Spleen (tissue), 11 donors: ENCODE results near the gene SMC6. TPM values are rescaled to one million over a fixed set of nuclear protein-coding genes. Genes with fewer than 3 reads are reported as not detected.

Experiments
- DNase-seq: peaks from one replicate; pipeline ENCODE4 v3.0.0-alpha.2; 2020
- H3K27ac ChIP-seq, 8 donors: fragments of 200-600 bp; sonication (generic) in 7 of 8; 1 replicate in 4 of 8; 2 replicates in 4 of 8; pipeline versions ENCODE4 v1.5.0 to v1.8.0; 2016 to 2021; ENCODE audit warnings: inconsistent platforms in 4 of 8, mild to moderate bottlenecking in 4 of 8, moderate library complexity in 1 of 8
- H3K27me3 ChIP-seq, 7 donors: fragments of 200-600 bp; sonication (generic) in 6 of 7; replicated peaks in 1 of 7; 1 replicate in 4 of 7; 2 replicates in 3 of 7; pipeline versions ENCODE4 v1.5.0 to v1.8.0; 2016 to 2021; ENCODE audit warnings: inconsistent platforms in 3 of 7, mild to moderate bottlenecking in 1 of 7
- H3K36me3 ChIP-seq, 6 donors: fragments of 200-600 bp; sonication (generic) in 5 of 6; 1 replicate in 4 of 6; 2 replicates in 2 of 6; pipeline versions ENCODE4 v1.5.0 to v1.8.0; 2016 to 2021; ENCODE audit warnings: inconsistent platforms in 2 of 6
- H3K4me1 ChIP-seq, 6 donors: fragments of 200-600 bp; sonication (generic) in 5 of 6; 1 replicate in 3 of 6; 2 replicates in 3 of 6; pipeline versions ENCODE4 v1.5.0 to v1.8.0; 2016 to 2021; ENCODE audit warnings: inconsistent platforms in 3 of 6
- H3K4me3 ChIP-seq, 8 donors: fragments of 200-600 bp; sonication (generic) in 7 of 8; 1 replicate in 4 of 8; 2 replicates in 4 of 8; pipeline versions ENCODE4 v1.5.0 to v1.8.0; 2016 to 2021; ENCODE audit warnings: inconsistent platforms in 4 of 8, mild to moderate bottlenecking in 4 of 8, moderate library complexity in 2 of 8
- H3K9me3 ChIP-seq, 8 donors: fragments of 200-600 bp; sonication (generic) in 7 of 8; 1 replicate in 4 of 8; 2 replicates in 4 of 8; pipeline versions ENCODE4 v1.5.0 to v1.8.0; 2016 to 2021; ENCODE audit warnings: inconsistent platforms in 4 of 8
- CTCF ChIP-seq, 11 experiments: fragments of 200-600 bp in 7 of 11; fragments of 450-650 bp in 4 of 11; sonication (generic) in 4 of 11; IDR thresholded peaks in 8 of 11; conservative IDR thresholded peaks in 3 of 11; 1 replicate in 7 of 11; 2 replicates in 4 of 11; pipeline versions ENCODE4 v1.4.0 to v1.8.0; 2016 to 2021; ENCODE audit warnings: antibody characterized with exemption in 11 of 11, inconsistent platforms in 4 of 11, mild to moderate bottlenecking in 1 of 11
- POLR2A ChIP-seq, 3 donors: fragments of 450-650 bp; IDR thresholded peaks; one replicate each; pipeline ENCODE4 v1.5.1; 2017; ENCODE audit warnings: antibody characterized with exemption in 3 of 3, mild to moderate bottlenecking in 1 of 3
- POLR2AphosphoS5 ChIP-seq, 3 donors: sonication (generic); formaldehyde crosslinking; IDR thresholded peaks; one replicate each; pipeline ENCODE4 v1.5.1; 2017; ENCODE audit warnings: antibody characterized with exemption in 3 of 3
- WGBS, 5 donors: extraction: QIAGEN DNeasy Blood & Tissue Kit in 3 of 5; methylation state at CpG; one replicate each; pipeline versions ENCODE4 v1.1.5 to v1.1.7; 2013 to 2018; 5-methylcytosine and 5-hydroxymethylcytosine counted together
- intact Hi-C: fragments of 100-400 bp; cut with DNase I; formaldehyde crosslinking; loops from one replicate; pipeline ENCODE4 v1.15.0; 2023; ENCODE audit warnings: low total_unique reads
- polyA plus RNA-seq, 3 donors: library from polyadenylated mRNA; stranded (reverse); fragments of 200-250 nt; gene quantifications; one replicate each; pipeline ENCODE4 v1.2.1, GENCODE V29; 2013
- total RNA-seq, 7 donors: library from RNA; depleted of rRNA in 3 of 7; stranded (reverse); fragments of >200 nt in 3 of 7; fragmentation: NEBNext Ultra II Directional in 4 of 7; extraction: Animal tissue kit (Norgen Biotek cat#: 25700) in 4 of 7; gene quantifications; one replicate each; pipeline versions ENCODE4 v1.1.0 to v1.2.1, GENCODE V29; 2016 to 2021
- donor health status: healthy with polysubstance abuse.
- donor health status: DM: no; HTN: no; CAD: no; lungs with moderate emphysema.
- donor health status: DM: no; HTN: no; CAD: no.
- donor health status: Bipolar disorder and iron deficiency.
- donor health status: healthy.
- donor health status: DM: no; HTN: no; CAD: no.
- donor health status: DM: yes; HTN: yes; CAD: no.

The SMC6 gene
- total and polyA plus RNA-seq, 10 donors: 17.6 to 44.8 (median 29.0) TPM

DNA sequence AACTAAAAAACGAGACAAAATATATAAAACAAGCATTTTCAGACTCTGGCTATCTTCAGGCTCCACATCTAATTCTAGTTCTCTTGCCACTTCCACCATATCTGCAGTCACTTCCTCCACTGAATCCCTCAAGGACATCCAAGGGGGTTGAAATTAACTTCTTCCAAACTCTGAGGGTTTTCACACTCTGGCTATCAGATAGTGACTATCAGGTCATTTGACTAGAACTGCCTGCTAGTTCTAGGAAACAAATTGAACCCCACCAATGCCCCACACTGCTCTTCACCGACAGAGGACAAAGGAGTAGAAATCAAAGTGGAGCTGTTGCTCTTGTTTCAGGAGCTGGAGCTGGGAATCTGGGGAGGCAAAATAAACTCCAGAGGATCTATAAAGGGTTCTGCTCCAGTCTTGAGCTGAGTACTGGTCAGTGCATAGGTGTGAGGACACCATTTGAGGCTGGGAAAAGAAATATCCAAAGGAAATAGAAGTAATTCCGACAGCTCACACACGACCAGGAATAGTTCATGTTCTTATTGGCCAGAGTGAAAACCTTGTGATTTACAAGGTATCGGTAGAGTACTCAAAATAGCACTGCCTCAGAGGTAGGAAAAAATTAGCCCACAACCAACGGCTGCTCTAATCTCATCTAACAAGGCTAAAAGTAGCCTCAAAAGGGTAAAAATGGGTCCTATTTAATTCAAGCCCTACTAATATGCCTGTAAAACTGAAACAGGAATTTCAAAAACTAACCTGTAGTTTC, 71.3 kb downstream of the SMC6 start:
- TF ChIP-seq POLR2AphosphoS5 (IDR thresholded peaks at IDR 0.05) (no peak), POLR2A (IDR thresholded peaks at IDR 0.05) (no peak), CTCF (IDR thresholded peaks at IDR 0.05 in 8 of 11, conservative IDR thresholded peaks at IDR 0.05 in 3 of 11) (no peak)
- intact Hi-C loops: no loop called here
- no peak for DNase-seq
- Histone ChIP-seq H3K4me1 (no peaks in the 10 kb centered on the region), H3K27ac (no peak overlapping the region), H3K4me3 (no peak overlapping the region), H3K9me3 (no peaks in the 10 kb centered on the region), H3K27me3 (no peaks in the 10 kb centered on the region), H3K36me3 (peaks cover 0 to 98% (median 54%) of the 10 kb centered on the region in 6 donors)
- WGBS, 5 donors: 84 to 87% (median 85%) methylated on average over 6 of the region's 6 CpGs

- Histone ChIP-seq H3K4me1 (no peaks in the 10 kb centered on the region), H3K27ac (no peak overlapping the region), H3K36me3 (peaks cover 0 to 100% (median 53%) of the 10 kb centered on the region in 6 donors), H3K27me3 (no peaks in the 10 kb centered on the region), H3K9me3 (no peaks in the 10 kb centered on the region), H3K4me3 (no peak overlapping the region)
- intact Hi-C loops: no loop called here
- no peak for TF ChIP-seq POLR2AphosphoS5 (IDR thresholded peaks at IDR 0.05)
- no peak for TF ChIP-seq CTCF (IDR thresholded peaks at IDR 0.05 in 8 of 11, conservative IDR thresholded peaks at IDR 0.05 in 3 of 11)
- no peak for TF ChIP-seq POLR2A (IDR thresholded peaks at IDR 0.05)
- 94 to 98% (median 97%) methylated on average over 3 of the region's 3 CpGs for WGBS, 5 donors
- no peak for DNase-seq
Observed at GRCh38 chr2:17680119-17680518, 73.5 kb downstream of the SMC6 start.

GRCh38 chr2:17674817-17675216, 78.8 kb downstream of the SMC6 start:
- no peak for DNase-seq
- TF ChIP-seq CTCF (IDR thresholded peaks at IDR 0.05 in 8 of 11, conservative IDR thresholded peaks at IDR 0.05 in 3 of 11) (no peak), POLR2A (IDR thresholded peaks at IDR 0.05) (no peak), POLR2AphosphoS5 (IDR thresholded peaks at IDR 0.05) (no peak)
- no peaks in the 10 kb centered on the region for H3K9me3 ChIP-seq
- H3K36me3 ChIP-seq: peaks cover 0 to 71% (median 33%) of the 10 kb centered on the region in 6 donors
- no peak overlapping the region for H3K27ac ChIP-seq
- no peaks in the 10 kb centered on the region for H3K4me1 ChIP-seq
- intact Hi-C loops: loop anchor here (10.0 kb wide), 1 partner anchor 900 kb away; no protein-coding TSS in a partner anchor
- H3K27me3 ChIP-seq: no peaks in the 10 kb centered on the region
- no peak overlapping the region for H3K4me3 ChIP-seq

DNA sequence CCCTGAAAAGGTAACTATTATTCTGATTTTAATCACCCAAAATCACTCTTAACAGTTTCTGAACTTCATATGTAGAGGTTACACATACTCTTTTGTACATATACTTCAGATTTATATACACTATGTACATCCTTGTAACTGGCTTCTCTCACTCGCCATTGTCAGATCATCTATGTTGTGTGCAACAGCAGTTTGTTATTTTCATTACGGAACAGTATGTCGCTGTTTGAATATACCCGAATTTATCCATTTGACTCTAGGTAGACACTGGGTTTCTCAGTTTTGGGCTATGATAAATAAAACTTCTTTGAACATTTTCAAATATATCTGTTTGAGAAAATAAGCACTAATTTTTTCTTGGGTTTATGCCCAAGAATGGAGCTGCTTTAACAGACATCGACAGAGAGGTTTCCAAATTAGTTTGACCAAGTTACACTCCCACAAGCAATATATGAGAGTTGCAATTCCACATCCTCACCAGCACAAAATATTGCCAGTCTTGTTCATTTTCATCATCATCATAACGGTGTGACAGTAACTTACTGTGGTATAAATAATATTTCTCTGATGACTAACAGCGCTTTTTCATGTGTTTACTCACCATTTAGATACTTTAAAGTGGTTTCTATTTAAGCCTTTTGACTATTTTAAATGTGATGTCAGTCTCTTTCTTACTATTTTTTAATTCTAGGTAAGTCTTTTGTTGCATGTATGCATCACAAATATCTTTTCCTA, 80.9 kb downstream of the SMC6 start:
- DNase-seq: no peak
- Histone ChIP-seq H3K9me3 (no peaks in the 10 kb centered on the region), H3K27me3 (no peaks in the 10 kb centered on the region), H3K4me3 (no peak overlapping the region), H3K27ac (no peak overlapping the region), H3K4me1 (no peaks in the 10 kb centered on the region), H3K36me3 (peaks cover 0 to 71% (median 42%) of the 10 kb centered on the region in 6 donors)
- 78 to 84% (median 80%) methylated on average over 7 of the region's 7 CpGs for WGBS, 5 donors
- TF ChIP-seq POLR2A (IDR thresholded peaks at IDR 0.05): no peak
- TF ChIP-seq CTCF (IDR thresholded peaks at IDR 0.05 in 8 of 11, conservative IDR thresholded peaks at IDR 0.05 in 3 of 11): no peak
- TF ChIP-seq POLR2AphosphoS5 (IDR thresholded peaks at IDR 0.05): no peak
- intact Hi-C loops: loop anchor here (10.0 kb wide), 1 partner anchor 898 kb away; no protein-coding TSS in a partner anchor
